HG03025 (cell line): ENCODE data around the gene AGMO.

ENCODE experiments used
- ATAC-seq: cut with Tn5 transposase; IDR thresholded peaks from one replicate; pipeline ENCODE4 v1.9.1; 2021; ENCODE audit warnings: mild to moderate bottlenecking, moderate library complexity; ENCODE audit not compliant: unreplicated experiment, low FRiP score

Gene AGMO

GRCh38 chr7:15402436-15403136 is 159.2 kb downstream of the AGMO start:
- ATAC-seq, result no peak

DNA sequence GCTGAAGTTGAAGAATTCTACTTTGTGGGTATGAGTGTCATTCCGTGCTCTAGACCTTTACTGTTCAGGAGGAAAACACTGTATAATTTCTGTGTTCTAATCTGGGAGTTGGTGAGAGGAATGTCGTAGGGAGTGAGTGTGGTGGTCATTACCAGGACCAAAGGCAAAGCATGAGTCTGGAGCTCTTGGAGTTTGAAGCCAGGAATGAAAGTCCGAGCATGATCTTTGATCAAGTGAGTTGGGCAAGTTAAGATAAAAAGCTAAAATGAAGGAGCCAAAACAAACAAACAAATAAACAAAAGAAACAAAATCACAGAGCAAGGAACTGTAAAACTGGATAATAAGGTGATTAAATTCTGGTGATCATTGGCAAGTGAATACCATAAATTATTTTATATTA is 161.4 kb downstream of the AGMO start:
- ATAC-seq, result no peak

GRCh38 chr7:15399441-15399840 is 162.4 kb downstream of the AGMO start:
- ATAC-seq, result no peak

DNA sequence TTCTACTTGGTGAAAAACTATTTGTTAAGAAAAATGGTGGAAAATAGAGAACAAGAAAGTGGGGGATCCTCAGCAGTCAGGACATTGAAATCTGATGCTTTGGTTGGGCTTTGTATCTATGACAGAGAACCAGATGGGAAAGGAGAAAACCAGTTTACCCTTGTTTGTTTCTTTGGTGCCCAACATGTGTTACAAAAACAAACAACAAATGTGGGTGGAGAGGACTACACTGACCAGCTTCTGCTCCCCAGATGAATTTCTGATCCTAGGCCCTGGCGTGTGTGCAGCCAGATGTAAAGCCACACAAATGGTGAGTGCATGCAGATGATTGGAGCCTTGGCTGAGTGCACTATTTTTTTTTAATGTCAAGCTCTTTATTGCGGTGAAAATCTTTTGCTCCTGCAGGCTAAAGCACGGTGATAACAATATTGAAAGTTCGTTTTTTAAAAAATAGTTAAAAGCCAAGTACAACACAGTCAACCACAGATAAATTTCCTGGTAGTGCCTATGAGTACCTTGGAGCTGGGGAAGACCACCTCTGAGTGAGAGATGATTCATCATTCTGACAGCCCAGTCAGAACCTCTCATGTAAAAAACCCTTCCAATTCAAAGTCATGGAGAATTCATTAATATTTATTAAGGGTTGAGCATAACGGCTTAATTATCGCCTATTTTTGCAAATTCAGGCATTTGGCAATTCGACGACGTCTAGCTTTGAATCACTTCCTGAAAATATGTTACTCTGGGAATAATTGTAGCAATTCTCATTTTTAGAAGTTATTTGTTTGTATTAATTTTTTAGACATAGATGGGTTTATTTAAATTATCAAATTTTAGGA is 163.7 kb downstream of the AGMO start:
- no peak for ATAC-seq

- ATAC-seq, result no peak
Measured at GRCh38 chr7:15397159-15397550, 164.7 kb downstream of the AGMO start.

- ATAC-seq, result no peak
Measured at GRCh38 chr7:15396210-15397158, 165.3 kb downstream of the AGMO start.

DNA sequence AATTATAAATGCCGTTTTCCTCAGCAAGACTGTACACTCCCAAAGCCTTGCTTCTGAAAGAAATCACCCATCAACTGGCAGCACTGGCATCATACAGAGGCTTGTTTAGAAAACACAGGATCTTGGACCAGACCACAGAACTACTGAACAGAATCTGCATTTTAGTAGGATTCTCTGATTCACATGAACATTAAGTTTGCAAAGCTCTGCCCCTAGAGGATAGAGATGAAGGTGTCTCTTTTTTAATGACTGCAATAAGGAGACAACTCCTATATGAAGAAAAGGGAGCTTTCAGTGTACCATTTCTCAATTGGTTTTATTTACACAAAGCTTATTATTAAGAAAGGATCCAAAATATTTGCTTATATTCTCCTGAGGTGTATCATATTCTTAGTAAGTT is 172.7 kb downstream of the AGMO start:
- ATAC-seq, result no peak

- no peak for ATAC-seq
Measured at GRCh38 chr7:15378494-15379145, 183.2 kb downstream of the AGMO start.

DNA sequence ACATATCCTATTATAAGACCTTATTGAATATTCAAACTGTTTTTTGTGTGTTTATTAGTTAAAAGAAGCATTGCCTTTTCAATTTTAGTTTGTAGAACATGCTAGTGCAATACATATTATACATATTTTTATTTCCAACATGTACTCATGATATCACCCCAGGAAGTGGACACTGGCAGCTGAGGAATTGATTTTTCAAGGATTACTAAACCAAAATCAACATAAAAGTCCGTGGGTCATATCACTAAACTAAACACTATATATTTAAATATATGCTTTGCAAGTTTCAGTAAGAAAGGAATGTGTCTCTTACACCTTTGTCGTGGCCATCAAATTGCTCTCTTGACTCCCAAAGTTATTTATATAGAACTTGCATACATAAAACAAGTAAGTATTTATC is 185.2 kb downstream of the AGMO start:
- no peak for ATAC-seq

GRCh38 chr7:15370441-15370840 is 191.4 kb downstream of the AGMO start:
- ATAC-seq, result no peak

GRCh38 chr7:15368653-15369052 is 193.2 kb downstream of the AGMO start:
- ATAC-seq, result no peak

GRCh38 chr7:15367897-15368296 is 193.9 kb downstream of the AGMO start:
- ATAC-seq, result no peak

- no peak for ATAC-seq
Measured at GRCh38 chr7:15358112-15358511, 203.7 kb downstream of the AGMO start.

GRCh38 chr7:15352421-15353206 is 209.2 kb downstream of the AGMO start:
- no peak for ATAC-seq

- ATAC-seq, result no peak
Measured at GRCh38 chr7:15345216-15345615, 216.6 kb downstream of the AGMO start.

DNA sequence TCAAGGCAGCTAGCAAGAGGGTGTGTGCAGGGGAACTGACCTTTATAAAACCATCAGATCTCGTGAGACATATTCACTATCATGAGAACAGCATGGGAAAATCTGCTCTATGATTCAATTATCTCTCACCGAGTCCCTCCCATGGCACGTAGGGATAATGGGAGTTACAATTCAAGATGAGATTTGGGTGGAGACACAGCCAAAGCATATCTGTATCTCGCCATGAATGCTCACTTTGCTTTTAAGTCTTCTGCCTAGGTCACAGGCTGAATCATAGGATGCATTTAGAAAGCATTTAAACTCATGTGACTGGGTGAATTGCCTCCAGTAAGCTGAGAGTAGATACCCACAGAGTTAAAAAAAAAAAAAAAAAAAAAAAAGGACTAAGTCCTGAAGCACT is 220.0 kb downstream of the AGMO start:
- ATAC-seq, result no peak

DNA sequence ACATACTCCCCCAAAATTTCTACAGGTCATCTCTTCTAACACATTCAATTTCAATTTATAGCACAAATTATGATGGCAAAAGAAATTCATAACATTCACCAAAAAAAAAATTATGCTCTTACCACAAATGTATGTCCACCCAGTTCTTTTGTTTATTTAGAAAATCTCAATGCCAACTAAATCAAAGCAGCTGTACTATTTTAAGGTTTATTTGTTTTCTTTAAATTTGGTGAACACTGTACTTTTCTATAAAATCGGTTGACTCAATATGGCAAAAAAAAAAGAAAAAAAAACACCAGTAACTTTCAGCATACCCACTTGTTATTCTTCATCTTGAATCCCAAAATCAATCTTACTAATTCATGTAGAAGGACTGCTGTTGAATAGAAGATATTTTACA is 225.7 kb downstream of the AGMO start:
- no peak for ATAC-seq

DNA sequence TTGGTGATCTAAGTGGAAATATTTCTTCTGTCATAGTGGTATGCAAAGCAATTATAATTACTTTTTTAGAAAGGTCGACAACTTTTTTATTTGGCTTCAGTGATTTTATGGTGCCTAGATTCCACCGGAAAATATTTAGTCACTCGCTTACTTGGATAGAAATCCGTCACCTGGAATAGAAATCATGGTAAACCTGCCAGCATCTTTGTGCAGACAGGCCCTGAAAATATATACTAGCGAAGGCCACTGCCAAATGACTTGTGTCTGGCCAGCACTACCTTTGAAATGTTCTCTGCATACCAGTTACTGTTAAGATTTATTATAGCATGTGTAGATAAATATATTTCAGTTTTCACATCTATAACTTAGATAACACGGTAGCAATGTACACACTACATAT is 226.4 kb downstream of the AGMO start:
- no peak for ATAC-seq

- ATAC-seq, result no peak
Measured at GRCh38 chr7:15334536-15335263, 227.1 kb downstream of the AGMO start.
